HepG2 (cell line): ENCODE measurements around the gene PHF3. TPM values are rescaled to one million over a fixed set of nuclear protein-coding genes. Genes with fewer than 3 reads are reported as not detected.

Source experiments
- ATAC-seq: fragments of 200-7000 bp; cut with Tn5 transposase; 3 replicates; pipeline ENCODE4 v1.9.1; 2020; ENCODE audit warnings: mild to moderate bottlenecking, moderate library complexity
- BruUV-seq: library from RNA; stranded (reverse); fragments of 400-500 nt; replicated peaks from 2 replicates; lab custom pipeline; 2021; lab: Mats Ljungman, UMichigan
- CTCF ChIA-PET: fragments of 300-600 bp; formaldehyde crosslinking; extraction: SDS; loops from one replicate; lab custom pipeline; 2021; ENCODE audit warnings: low total read pairs, inconsistent platforms, low intra/inter-chr PET ratio; lab: Yijun Ruan, JAX
- POLR2A ChIA-PET: fragments of 350-600 bp; sonication (Branson Sonifier 250); formaldehyde crosslinking; loops from one replicate; lab custom pipeline; 2020; ENCODE audit warnings: antibody characterized with exemption, inconsistent platforms; lab: Yijun Ruan, JAX
- DNase-seq: peaks from one replicate; pipeline ENCODE4 v3.0.0-alpha.2; 2015; ENCODE audit warnings: low spot score
- FAIRE-seq: peaks from 3 replicates; lab custom pipeline; 2011; peaks lifted over from hg19 to GRCh38; lab: Jason Lieb, UNC
- H2AFZ ChIP-seq: one replicate; pipeline ENCODE4 v1.6.1; 2011; ENCODE audit warnings: low read length, inconsistent platforms
- H3K27ac ChIP-seq: fragments of 300-600 bp; 3 replicates; pipeline ENCODE4 v1.8.0; 2011; ENCODE audit warnings: mixed run types, mild to moderate bottlenecking, mixed read lengths, low read length, inconsistent platforms; ENCODE audit not compliant: insufficient read depth; ENCODE audit errors: extremely low read length
- H3K27me3 ChIP-seq, 2 experiments: fragments of 200-600 bp in 1 of 2; 2 replicates in 1 of 2; 3 replicates in 1 of 2; pipeline versions ENCODE4 v1.6.0 to v1.8.0; 2011; ENCODE audit warnings: low read length in 2 of 2, mild to moderate bottlenecking in 2 of 2, moderate library complexity in 2 of 2, inconsistent platforms in 1 of 2; ENCODE audit not compliant: insufficient read depth in 2 of 2, control insufficient read depth in 1 of 2
- H3K36me3 ChIP-seq, 2 experiments: fragments of 200-600 bp in 1 of 2; replicated peaks in 1 of 2; 2 replicates in 1 of 2; 3 replicates in 1 of 2; pipeline versions ENCODE4 v1.5.1 to v1.8.0; 2011; ENCODE audit warnings: low read length in 2 of 2, inconsistent platforms in 1 of 2; ENCODE audit not compliant: insufficient read depth in 2 of 2, control insufficient read depth in 1 of 2
- H3K4me1 ChIP-seq: 2 replicates; pipeline ENCODE4 v1.5.1; 2012; ENCODE audit warnings: low read length, inconsistent platforms; ENCODE audit not compliant: insufficient read depth
- H3K4me2 ChIP-seq: 2 replicates; pipeline ENCODE4 v1.6.0; 2011; ENCODE audit warnings: low read depth, low read length, inconsistent platforms
- H3K4me3 ChIP-seq, 3 experiments: fragments of 200-600 bp in 1 of 3; sonication (generic), shearing (Covaris generic) in 1 of 3; replicated peaks in 1 of 3; 2 replicates each; pipeline ENCODE4 v1.5.1; 2011 to 2016; ENCODE audit warnings: low read length in 3 of 3, inconsistent platforms in 2 of 3, low read depth in 2 of 3, mild to moderate bottlenecking in 2 of 3, control low read depth in 1 of 3, mixed read lengths in 1 of 3; ENCODE audit not compliant: insufficient read depth in 1 of 3
- H3K79me2 ChIP-seq: one replicate; pipeline ENCODE4 v1.6.1; 2011; ENCODE audit warnings: low read length, inconsistent platforms; ENCODE audit not compliant: insufficient read depth
- H3K9ac ChIP-seq: 2 replicates; pipeline ENCODE4 v1.6.0; 2011; ENCODE audit warnings: mild to moderate bottlenecking, low read depth, low read length, inconsistent platforms; ENCODE audit not compliant: insufficient read depth
- H3K9me3 ChIP-seq: 2 replicates; pipeline ENCODE4 v1.5.1; 2012; ENCODE audit warnings: mild to moderate bottlenecking, low read length
- H4K20me1 ChIP-seq: 2 replicates; pipeline ENCODE4 v1.6.0; 2011; ENCODE audit warnings: inconsistent platforms, mild to moderate bottlenecking, low read length, moderate library complexity; ENCODE audit not compliant: insufficient read depth
- CHD4 ChIP-seq: fragments of 200-600 bp; sonication (generic); IDR thresholded peaks from 2 replicates; pipeline ENCODE4 v1.7.0; 2017; ENCODE audit warnings: mild to moderate bottlenecking, low read length, borderline replicate concordance
- FOXP1 ChIP-seq, 2 experiments: fragments of 450-650 bp in 1 of 2; IDR thresholded peaks; 2 replicates each; pipeline ENCODE4 v1.6.1; 2017 to 2018; ENCODE audit warnings: antibody characterized with exemption in 1 of 2
- GZF1 ChIP-seq: sonication (generic); formaldehyde crosslinking; IDR thresholded peaks from 2 replicates; pipeline ENCODE4 v1.5.1; 2020; ENCODE audit warnings: mild to moderate bottlenecking, missing genetic modification reagents
- HOMEZ ChIP-seq: IDR thresholded peaks from 2 replicates; pipeline ENCODE4 v1.6.1; 2016; ENCODE audit warnings: low read depth
- HOXA7 ChIP-seq: sonication (generic); formaldehyde crosslinking; IDR thresholded peaks from 2 replicates; pipeline ENCODE4 v1.8.1; 2022; ENCODE audit warnings: mild to moderate bottlenecking, missing genetic modification reagents, moderate library complexity
- MTA1 ChIP-seq: sonication (generic); formaldehyde crosslinking; IDR thresholded peaks from 2 replicates; pipeline ENCODE4 v1.4.0; 2020; ENCODE audit warnings: missing genetic modification reagents, mild to moderate bottlenecking, borderline replicate concordance
- NR0B2 ChIP-seq: sonication (generic); formaldehyde crosslinking; IDR thresholded peaks from 2 replicates; pipeline ENCODE4 v1.4.0; 2020; ENCODE audit warnings: mild to moderate bottlenecking, missing genetic modification reagents
- NR2F6 ChIP-seq, 2 experiments: IDR thresholded peaks; 2 replicates each; pipeline ENCODE4 v1.6.1; 2016; ENCODE audit warnings: antibody characterized with exemption in 1 of 2, mild to moderate bottlenecking in 1 of 2
- RARG ChIP-seq: sonication (generic); formaldehyde crosslinking; IDR thresholded peaks from 2 replicates; pipeline ENCODE4 v1.4.0; 2020; ENCODE audit warnings: low read depth, mild to moderate bottlenecking, missing genetic modification reagents
- SAP130 ChIP-seq: IDR thresholded peaks from 2 replicates; pipeline ENCODE4 v1.6.1; 2016; ENCODE audit warnings: low read depth
- TBX3 ChIP-seq: fragments of 450-650 bp; IDR thresholded peaks from 2 replicates; pipeline ENCODE4 v1.6.1; 2017; ENCODE audit warnings: antibody characterized with exemption, mild to moderate bottlenecking, inconsistent platforms, borderline replicate concordance
- TFAP4 ChIP-seq: sonication (generic); IDR thresholded peaks from 2 replicates; pipeline ENCODE4 v1.6.1; 2016; ENCODE audit warnings: low read depth, borderline replicate concordance
- ZNF44 ChIP-seq: sonication (generic); formaldehyde crosslinking; IDR thresholded peaks from 2 replicates; pipeline ENCODE4 v1.5.1; 2020; ENCODE audit warnings: mild to moderate bottlenecking, missing genetic modification reagents
- ZNF713 ChIP-seq: sonication (generic); formaldehyde crosslinking; IDR thresholded peaks from 2 replicates; pipeline ENCODE4 v1.4.0; 2020; ENCODE audit warnings: mild to moderate bottlenecking, missing genetic modification reagents
- ZNF800 ChIP-seq: sonication (generic); formaldehyde crosslinking; IDR thresholded peaks from 2 replicates; pipeline ENCODE4 v1.4.0; 2020; ENCODE audit warnings: missing genetic modification reagents
- WGBS: methylation state at CpG from one replicate; pipeline ENCODE4 v1.1.6; 2017; ENCODE audit warnings: low lambda C conversion rate; 5-methylcytosine and 5-hydroxymethylcytosine counted together
- in situ Hi-C: cut with HindIII; loops from 2 replicates; pipeline ENCODE4 v1.10.0; 2017; ENCODE audit warnings: low pct_unique_long_range_greater_than_20kb; ENCODE audit not compliant: extremely low pct_ligation_motif_present
- intact Hi-C: fragments of 100-400 bp; cut with micrococcal nuclease; formaldehyde crosslinking; loops from one replicate; pipeline ENCODE4 v1.10.0; 2022; ENCODE audit not compliant: unreplicated experiment
- polyA plus RNA-seq, 8 experiments: library from polyadenylated mRNA; depleted of rRNA in 3 of 8; stranded (reverse) in 7 of 8; unstranded in 1 of 8; fragments of >200 nt; fragmentation: Illumina TruSeq in 4 of 8; extraction: Trizol in 4 of 8; gene quantifications; 2 replicates each; pipeline versions ENCODE4 v1.2.1 to v1.2.3, GENCODE V29; 2011 to 2016; ENCODE audit warnings: low read depth in 4 of 8, missing spikeins in 1 of 8, mixed read lengths in 1 of 8; ENCODE audit not compliant: insufficient read depth in 1 of 8
- total RNA-seq, 5 experiments: library from RNA; depleted of rRNA; stranded (reverse); fragments of >200 nt; fragmentation: Illumina TruSeq; extraction: Trizol; gene quantifications; 2 replicates each; pipeline ENCODE4 v1.2.3, GENCODE V29; 2016; ENCODE audit warnings: low read depth in 1 of 5
- TF ChIP-seq, protein P1 (sequence below): sonication (generic); formaldehyde crosslinking; IDR thresholded peaks from 2 replicates; pipeline ENCODE4 v1.8.0; 2022; ENCODE audit warnings: low read depth, missing genetic modification reagents

PHF3 gene
- total and polyA plus RNA-seq, 2 of the 13 experiments (the other 11 are each of a cell fraction or from before 2014, with no cell fraction given) = 19.8 to 70.4 TPM

DNA sequence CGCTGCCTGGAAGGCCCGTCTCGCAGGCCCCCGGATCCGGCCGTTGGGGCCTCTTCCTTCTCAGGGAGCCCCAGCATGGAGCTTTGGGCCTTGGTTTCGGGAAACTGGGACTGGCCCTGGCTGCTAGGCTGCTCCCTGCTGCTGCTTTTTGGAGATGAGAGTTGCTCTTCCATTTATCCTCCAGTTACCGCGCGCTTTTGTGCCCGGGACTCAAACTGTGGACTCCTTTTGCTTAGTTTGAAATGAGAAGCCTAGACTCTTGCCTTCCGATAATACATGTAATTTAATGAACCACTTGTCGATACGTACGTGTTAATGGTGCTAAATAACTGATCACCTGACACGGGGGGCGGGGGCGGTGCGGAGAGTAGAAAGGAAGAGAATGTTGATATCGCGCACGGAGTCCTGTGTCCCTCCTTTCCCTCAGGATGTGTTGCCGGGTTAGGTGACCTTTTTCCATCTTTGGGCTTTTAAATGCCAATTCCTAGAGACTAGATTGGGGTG lies 968 bp downstream of the PHF3 start:
- intact Hi-C loops = loop anchor here (5.0 kb wide), 1 partner anchor 41 kb away; no protein-coding TSS in a partner anchor
- in situ Hi-C loops = no loop called here
- no TSS peak for BruUV-seq
- Histone ChIP-seq H3K4me1 (peaks cover 58% of the 10 kb centered on the region), H3K4me3 (peak overlapping the region; percentile 93 to 96 (median 95)), H4K20me1 (peaks cover 49% of the 10 kb centered on the region), H3K4me2 (peak overlapping the region; percentile 99), H3K9me3 (no peaks in the 10 kb centered on the region), H3K27me3 (no peaks in the 10 kb centered on the region; a peak in 1 of 5 replicates), H3K9ac (peak overlapping the region; percentile 97), H3K36me3 (peaks cover 0 to 8% of the 10 kb centered on the region in 2 experiments; a peak in 2 of 5 replicates), H3K27ac (peak overlapping the region; percentile 96), H2AFZ (no peak overlapping the region), H3K79me2 (peaks cover 57% of the 10 kb centered on the region)
- DNase-seq (peak; percentile 59), FAIRE-seq (no peak), ATAC-seq (peak; percentile 35)
- WGBS = 0% methylated on average over 16 of the region's 23 CpGs
- POLR2A ChIA-PET = interaction anchor here (1.2 to 2.6 kb wide), 10 partner anchors 12 to 169 kb away, joined by 3 to 14 read pairs (median 5); no protein-coding TSS in a partner anchor
- CTCF ChIA-PET = no interaction called here
- TF ChIP-seq ZNF800 (CRISPR knock-in tag) (0 out of 2 replicates have a peak, but pooled peaks have one; percentile 12), GZF1 (peak; percentile 30; the same call in 1 of the 2 replicates), FOXP1 (IDR thresholded peaks at IDR 0.05) (no peak), FOXP1 (CRISPR knock-in tag; IDR thresholded peaks at IDR 0.05) (0 out of 2 replicates have a peak, but pooled peaks have one; percentile 12), NR2F6 (IDR thresholded peaks at IDR 0.05) (no peak), NR2F6 (CRISPR knock-in tag; IDR thresholded peaks at IDR 0.05) (no peak), CHD4 (0 out of 2 replicates have a peak, but pooled peaks have one; percentile 24), MTA1 (no peak), ZNF713 (CRISPR knock-in tag) (peak; percentile 15; the same call in 1 of the 2 replicates), SAP130 (CRISPR knock-in tag) (peak; percentile 58), NR0B2 (no peak), RARG (CRISPR knock-in tag) (0 out of 2 replicates have a peak, but pooled peaks have one; percentile 36), TFAP4 (peak; percentile 24; the same call in 1 of the 2 replicates), ZNF44 (CRISPR knock-in tag) (0 out of 2 replicates have a peak, but pooled peaks have one; percentile 38), HOXA7 (CRISPR knock-in tag) (0 out of 2 replicates have a peak, but pooled peaks have one; percentile 45), TBX3 (peak; percentile 60; the same call in 1 of the 2 replicates), HOMEZ (CRISPR knock-in tag) (peak; percentile 45; the same call in 1 of the 2 replicates)
- TF ChIP-seq, protein P1, sequence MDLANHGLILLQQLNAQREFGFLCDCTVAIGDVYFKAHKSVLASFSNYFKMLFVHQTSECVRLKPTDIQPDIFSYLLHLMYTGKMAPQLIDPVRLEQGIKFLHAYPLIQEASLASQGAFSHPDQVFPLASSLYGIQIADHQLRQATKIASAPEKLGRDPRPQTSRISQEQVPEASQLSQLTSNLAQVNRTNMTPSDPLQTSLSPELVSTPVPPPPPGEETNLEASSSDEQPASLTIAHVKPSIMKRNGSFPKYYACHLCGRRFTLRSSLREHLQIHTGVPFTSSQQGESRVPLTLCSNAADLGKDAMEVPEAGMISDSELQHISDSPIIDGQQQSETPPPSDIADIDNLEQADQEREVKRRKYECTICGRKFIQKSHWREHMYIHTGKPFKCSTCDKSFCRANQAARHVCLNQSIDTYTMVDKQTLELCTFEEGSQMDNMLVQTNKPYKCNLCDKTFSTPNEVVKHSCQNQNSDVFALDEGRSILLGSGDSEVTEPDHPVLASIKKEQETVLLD (CRISPR knock-in tag) = peak; percentile 15; the same call in 1 of the 2 replicates
